Astrocyte of the spinal cord (primary cell): Measurements from ENCODE around the gene RIN1.

ENCODE experiments used
- DNase-seq: peaks from one replicate; pipeline ENCODE4 v3.0.0; 2011; ENCODE audit warnings: low read depth, low spot score
- H3K4me3 ChIP-seq: 2 replicates; pipeline ENCODE4 v1.5.1; 2011; ENCODE audit warnings: low read depth, mild to moderate bottlenecking, low read length, moderate library complexity
- CTCF ChIP-seq: IDR thresholded peaks from 2 replicates; pipeline ENCODE4 v1.5.1; 2012; ENCODE audit warnings: low read depth, mild to moderate bottlenecking, low read length, inconsistent platforms
- in situ Hi-C: cut with HindIII; loops from 2 replicates; pipeline ENCODE4 v1.10.0; 2017; ENCODE audit warnings: low sequenced_read_pairs

RIN1 gene

DNA sequence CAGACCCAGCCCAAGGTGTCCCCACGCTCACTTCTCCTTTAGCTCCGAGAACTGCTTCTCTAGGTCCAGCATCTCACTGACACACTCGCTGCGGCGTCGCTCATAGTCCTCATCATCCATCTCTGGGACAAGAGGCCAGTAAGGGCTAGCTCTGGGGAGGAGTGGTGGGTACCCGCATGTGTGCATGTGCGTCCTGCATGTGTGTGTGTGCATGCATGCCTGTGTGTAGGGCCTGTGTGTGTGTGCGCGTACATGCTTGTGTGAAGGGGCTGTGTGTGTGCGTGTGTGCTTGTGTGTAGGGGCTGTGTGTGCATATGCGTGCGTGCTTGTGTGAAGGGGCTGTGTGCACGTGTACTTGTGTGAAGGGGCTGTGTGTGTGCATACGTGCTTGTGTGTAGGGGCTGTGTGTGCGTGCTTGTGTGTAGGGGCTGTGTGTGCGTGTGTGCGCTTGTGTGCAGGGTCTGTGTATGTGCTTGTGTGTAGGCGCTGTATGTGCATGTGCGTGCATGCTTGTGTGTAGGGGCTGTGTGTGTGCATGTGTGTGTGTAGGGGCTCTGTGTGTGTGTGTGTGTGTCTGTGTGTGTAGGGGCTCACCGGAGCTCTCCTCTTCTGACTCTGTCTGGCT is 5.4 kb upstream of the RIN1 start:
- DNase-seq, result no peak
- no peak for TF ChIP-seq CTCF
- in situ Hi-C loops, result no loop called here
- no peak overlapping the region for H3K4me3 ChIP-seq

GRCh38 chr11:66340596-66341501 is 4.6 kb upstream of the RIN1 start:
- DNase-seq, result no peak
- no peak for TF ChIP-seq CTCF
- no peak overlapping the region for H3K4me3 ChIP-seq
- in situ Hi-C loops, result no loop called here

DNA sequence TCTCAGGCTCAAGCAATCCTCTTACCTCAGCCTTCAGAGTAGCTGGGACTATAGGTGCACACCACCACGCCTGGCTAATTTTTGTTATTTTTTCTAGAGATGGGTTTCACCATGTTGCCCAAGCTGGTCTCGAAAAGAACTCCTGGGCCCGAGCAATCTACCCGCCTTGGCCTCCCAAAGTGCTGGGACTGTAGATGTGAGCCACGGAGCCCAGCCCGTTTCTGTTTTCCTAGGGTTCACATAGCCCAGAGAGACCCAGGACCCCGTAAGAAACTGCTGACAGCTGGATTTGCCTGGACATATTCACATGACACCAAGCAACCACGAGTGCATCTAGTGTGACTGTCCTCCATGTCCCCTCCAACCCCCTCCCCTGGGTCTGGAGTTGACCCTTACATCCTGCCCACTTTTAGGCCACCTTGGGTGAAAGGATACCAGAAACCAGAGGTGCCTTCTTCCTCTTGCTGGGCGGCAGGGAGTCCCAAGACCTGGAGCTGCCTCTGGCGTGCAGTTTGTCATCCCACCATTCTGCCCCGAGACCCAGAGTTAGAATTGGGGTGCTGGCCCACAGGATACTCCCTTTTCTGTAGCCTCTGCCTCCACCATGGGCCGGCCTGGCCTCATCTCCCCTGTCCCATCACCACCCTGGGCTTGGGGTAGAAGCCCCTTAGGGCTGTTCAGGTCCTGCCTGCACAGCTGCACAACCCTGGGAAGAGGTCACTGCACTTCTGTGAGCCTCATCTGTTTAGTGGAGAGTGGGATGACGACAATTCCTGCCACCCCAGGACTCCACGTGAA is 3.7 kb upstream of the RIN1 start:
- no peak overlapping the region for H3K4me3 ChIP-seq
- in situ Hi-C loops, result no loop called here
- no peak for TF ChIP-seq CTCF
- DNase-seq, result no peak

GRCh38 chr11:66339162-66339675 is 3.0 kb upstream of the RIN1 start:
- no peak overlapping the region for H3K4me3 ChIP-seq

DNA sequence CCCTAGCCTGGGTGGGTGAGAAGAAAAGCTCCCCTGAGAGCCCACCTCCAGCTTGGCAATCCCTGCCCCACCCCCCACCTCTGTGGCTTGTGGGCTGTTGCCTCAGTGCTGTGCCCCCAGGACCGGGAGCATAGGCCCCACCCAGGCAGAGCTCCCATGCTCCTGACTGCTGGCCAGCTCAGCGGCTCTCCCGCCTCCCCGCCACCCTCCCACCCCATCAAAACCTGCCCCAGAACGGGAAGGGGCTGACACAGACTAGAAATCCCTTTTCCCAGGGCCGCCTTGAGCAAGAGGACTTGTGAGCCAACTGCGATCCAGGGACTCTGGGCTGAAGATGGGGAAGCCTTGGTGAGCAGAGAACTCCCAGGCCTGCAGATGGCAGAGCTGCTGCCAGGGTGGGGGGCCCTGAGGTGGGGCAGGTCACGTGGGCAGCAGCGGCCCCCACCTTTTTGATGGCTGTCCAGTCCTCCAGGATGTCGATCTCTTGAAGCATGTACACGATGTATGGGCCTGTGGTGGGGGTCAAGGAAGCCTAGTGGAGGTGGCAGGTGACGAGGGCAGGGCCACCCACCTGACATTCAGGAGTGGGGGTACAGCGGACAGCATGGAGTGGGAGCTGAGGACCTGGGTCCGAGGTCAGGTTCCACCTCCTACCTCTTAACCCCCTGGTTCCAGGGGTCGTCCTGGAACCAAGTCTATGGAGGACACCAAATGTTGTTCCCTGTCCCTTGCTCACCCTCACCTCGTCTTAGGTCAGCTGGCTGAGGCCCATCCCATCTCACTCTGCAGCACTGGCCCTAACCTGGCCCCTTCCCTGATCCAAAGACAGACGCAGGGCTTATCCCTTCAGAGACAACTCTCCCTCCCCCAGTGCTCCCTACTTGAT is 2.3 kb upstream of the RIN1 start:
- DNase-seq, result no peak
- in situ Hi-C loops, result no loop called here
- no peak overlapping the region for H3K4me3 ChIP-seq
- TF ChIP-seq CTCF, result no peak

More at GRCh38 chr11:66339162-66339675, 3.0 kb upstream of the RIN1 start:
- DNase-seq, result no peak
- no peak for TF ChIP-seq CTCF
- in situ Hi-C loops, result no loop called here
